H1 (cell line): ENCODE results near the gene ETFBKMT. TPM values are rescaled to one million over a fixed set of nuclear protein-coding genes. Genes with fewer than 3 reads are reported as not detected.

ENCODE experiments used
- BCL11A ChIP-seq, 2 experiments: IDR thresholded peaks; one replicate each; pipeline ENCODE4 v1.6.1; 2011; ENCODE audit warnings: low read depth in 2 of 2, low read length in 2 of 2, mild to moderate bottlenecking in 2 of 2
- BRCA1 ChIP-seq: IDR thresholded peaks from 2 replicates; pipeline ENCODE4 v1.6.1; 2012; ENCODE audit warnings: low read depth, low read length, improper control_type of control experiment
- CEBPB ChIP-seq: IDR thresholded peaks from 2 replicates; pipeline ENCODE4 v1.6.1; 2012; ENCODE audit warnings: low read depth, low read length
- CREB1 ChIP-seq: IDR thresholded peaks from 2 replicates; pipeline ENCODE4 v1.6.1; 2012; ENCODE audit warnings: inconsistent platforms
- GABPA ChIP-seq: IDR thresholded peaks from 2 replicates; pipeline ENCODE4 v1.6.1; 2011; ENCODE audit warnings: mild to moderate bottlenecking, low read length, moderate library complexity, borderline replicate concordance; ENCODE audit not compliant: insufficient read depth
- HDAC2 ChIP-seq, 2 experiments: fragments of 300-600 bp in 1 of 2; sonication (generic) in 1 of 2; IDR thresholded peaks; 2 replicates each; pipeline ENCODE4 v1.6.1; 2011 to 2012; ENCODE audit warnings: low read depth in 2 of 2, low read length in 2 of 2, mild to moderate bottlenecking in 2 of 2, moderate library complexity in 2 of 2, borderline replicate concordance in 1 of 2, inconsistent platforms in 1 of 2
- JUND ChIP-seq: IDR thresholded peaks from 2 replicates; pipeline ENCODE4 v1.6.1; 2011; ENCODE audit warnings: mild to moderate bottlenecking, improper control_type of control experiment, low read length
- KDM4A ChIP-seq: IDR thresholded peaks from one replicate; pipeline ENCODE4 v1.7.1; 2012; ENCODE audit warnings: low read depth, mild to moderate bottlenecking, moderate library complexity, low read length, inconsistent platforms; ENCODE audit not compliant: severe bottlenecking
- KDM5A ChIP-seq: fragments of 200-600 bp; IDR thresholded peaks from 2 replicates; pipeline ENCODE4 v1.7.1; 2012; ENCODE audit warnings: mild to moderate bottlenecking, low read length, inconsistent platforms, mixed read lengths
- NANOG ChIP-seq: IDR thresholded peaks from 2 replicates; pipeline ENCODE4 v1.6.1; 2011; ENCODE audit warnings: low read length, low read depth, mild to moderate bottlenecking, inconsistent platforms; ENCODE audit not compliant: insufficient read depth, poor library complexity, severe bottlenecking
- PHF8 ChIP-seq: fragments of 200-600 bp; sonication (generic); conservative IDR thresholded peaks from 2 replicates; pipeline ENCODE4 v1.7.1; 2012; ENCODE audit warnings: low read depth, mild to moderate bottlenecking, inconsistent platforms, low read length, moderate library complexity
- RBBP5 ChIP-seq: IDR thresholded peaks from 2 replicates; pipeline ENCODE4 v1.7.1; 2012; ENCODE audit warnings: low read depth, mild to moderate bottlenecking, inconsistent platforms, low read length, moderate library complexity, borderline replicate concordance
- RNF2 ChIP-seq: fragments of 200-900, 300-1000 bp; sonication (generic); IDR thresholded peaks from 2 replicates; pipeline ENCODE4 v1.7.1; 2016; ENCODE audit warnings: borderline replicate concordance, low read depth, mild to moderate bottlenecking, antibody characterized with exemption, low read length; ENCODE audit not compliant: poor library complexity, severe bottlenecking; ENCODE audit errors: missing control alignments
- SAP30 ChIP-seq: fragments of 300-600 bp; sonication (generic); IDR thresholded peaks from 2 replicates; pipeline ENCODE4 v1.7.1; 2012; ENCODE audit warnings: low read length, moderate library complexity, mild to moderate bottlenecking, inconsistent platforms; ENCODE audit not compliant: insufficient read depth, insufficient replicate concordance
- SIRT6 ChIP-seq: IDR thresholded peaks from one replicate; pipeline ENCODE4 v1.7.1; 2012; ENCODE audit warnings: low read length, inconsistent platforms
- SP1 ChIP-seq: IDR thresholded peaks from 2 replicates; pipeline ENCODE4 v1.6.1; 2011; ENCODE audit warnings: low read depth, low read length
- TAF1 ChIP-seq: IDR thresholded peaks from 2 replicates; pipeline ENCODE4 v1.6.1; 2011; ENCODE audit warnings: mild to moderate bottlenecking, low read depth, low read length
- polyA plus RNA-seq, 7 experiments: library from polyadenylated mRNA; depleted of rRNA in 3 of 7; stranded (reverse) in 5 of 7; unstranded in 2 of 7; fragments of >200 nt in 5 of 7; fragments of 200-250 nt in 2 of 7; gene quantifications; 1 replicate in 5 of 7; 2 replicates in 1 of 7; 4 replicates in 1 of 7; pipeline versions ENCODE4 v1.2.1 to v1.2.3, GENCODE V29; 2011 to 2013; ENCODE audit warnings: missing spikeins in 2 of 7, mixed read lengths in 2 of 7
- total RNA-seq: library from RNA; stranded (reverse); fragmentation: NEBNext Ultra II Directional; extraction: Animal tissue kit (Norgen Biotek cat#: 25700); gene quantifications from 2 replicates; pipeline ENCODE4 v1.2.1, GENCODE V29; 2021
- TF ChIP-seq, protein P1 (sequence below): IDR thresholded peaks from 2 replicates; pipeline ENCODE4 v1.6.1; 2012; ENCODE audit warnings: inconsistent platforms
- TF ChIP-seq, protein P2 (sequence below): IDR thresholded peaks from 2 replicates; pipeline ENCODE4 v1.6.1; 2012; ENCODE audit warnings: low read length, inconsistent platforms
- TF ChIP-seq, protein P3 (sequence below): IDR thresholded peaks from 2 replicates; pipeline ENCODE4 v1.6.1; 2011; ENCODE audit warnings: low read depth, mild to moderate bottlenecking, low read length; ENCODE audit not compliant: insufficient read depth

ETFBKMT gene
- total and polyA plus RNA-seq, 2 of the 8 experiments (the other 6 are each of a cell fraction or from before 2014, with no cell fraction given) = 0.59 to 1.7 TPM

DNA sequence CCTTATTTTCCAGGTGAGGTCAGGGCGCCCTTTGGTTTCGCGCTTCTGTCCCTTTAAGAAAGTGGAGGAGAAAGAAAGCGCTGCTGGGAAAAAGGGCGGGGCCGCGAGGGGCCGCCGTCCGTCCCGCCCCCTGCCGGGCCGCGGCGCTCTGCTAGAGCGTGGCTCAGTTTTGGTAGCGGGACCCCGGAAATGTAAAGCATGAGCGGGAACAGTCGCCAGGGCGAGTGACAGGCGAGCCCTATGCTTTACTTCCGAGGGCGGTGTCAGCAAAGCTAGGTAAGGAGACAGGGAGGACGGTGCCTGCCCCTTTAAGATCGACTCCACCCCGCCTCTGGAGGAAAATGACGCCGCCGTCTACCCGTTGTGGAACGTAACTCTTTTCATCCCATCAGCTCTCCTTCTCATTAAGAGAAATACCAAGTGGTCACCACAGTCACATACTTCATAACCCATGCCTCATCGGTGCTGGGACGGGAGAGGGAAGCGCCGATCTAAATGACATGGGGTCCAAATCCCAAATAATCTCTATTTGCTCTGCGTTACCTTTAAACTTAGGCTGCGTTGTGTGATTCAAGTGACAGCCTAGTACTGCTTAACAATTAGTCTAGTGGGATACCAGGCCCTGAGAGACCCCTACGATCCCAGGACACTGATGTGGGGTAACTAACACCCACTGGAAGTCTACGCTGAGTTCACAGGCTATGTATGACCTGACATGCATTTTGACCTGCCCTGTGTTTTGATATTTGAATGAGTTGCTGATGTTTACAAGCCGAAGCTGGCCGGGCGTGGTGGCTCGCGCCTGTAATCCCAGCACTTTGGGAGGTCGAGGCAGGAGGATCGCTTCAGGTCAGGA lies at the start of gene ETFBKMT (continued):
- TF ChIP-seq TAF1 = peak; percentile 67
- TF ChIP-seq KDM4A = peak; percentile 44
- no peak for TF ChIP-seq BRCA1
- no peak for TF ChIP-seq NANOG
- no peak for TF ChIP-seq GABPA
- TF ChIP-seq, protein P1, sequence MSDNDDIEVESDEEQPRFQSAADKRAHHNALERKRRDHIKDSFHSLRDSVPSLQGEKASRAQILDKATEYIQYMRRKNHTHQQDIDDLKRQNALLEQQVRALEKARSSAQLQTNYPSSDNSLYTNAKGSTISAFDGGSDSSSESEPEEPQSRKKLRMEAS = peak; percentile 63
- TF ChIP-seq JUND = no peak
- no peak for TF ChIP-seq SIRT6
- TF ChIP-seq CREB1 = peak; percentile 86
- TF ChIP-seq SAP30 = peak; percentile 79
- TF ChIP-seq KDM5A = no peak
- TF ChIP-seq RBBP5 = peak; percentile 56; the same call in 1 of the 2 replicates
- peak; percentile 56 for TF ChIP-seq PHF8
- TF ChIP-seq HDAC2 (IDR thresholded peaks at IDR 0.05; ENCODE audit: borderline replicate concordance in 1 of 2, low read depth in 2 of 2, low read length in 2 of 2) = peak in 1 of 2 experiments; percentile 85; a peak in 1 of 4 replicates
- TF ChIP-seq RNF2 = no peak
- TF ChIP-seq BCL11A (IDR thresholded peaks at IDR 0.05; ENCODE audit: low read depth in 2 of 2, low read length in 2 of 2) = no peak
- TF ChIP-seq, protein P2, sequence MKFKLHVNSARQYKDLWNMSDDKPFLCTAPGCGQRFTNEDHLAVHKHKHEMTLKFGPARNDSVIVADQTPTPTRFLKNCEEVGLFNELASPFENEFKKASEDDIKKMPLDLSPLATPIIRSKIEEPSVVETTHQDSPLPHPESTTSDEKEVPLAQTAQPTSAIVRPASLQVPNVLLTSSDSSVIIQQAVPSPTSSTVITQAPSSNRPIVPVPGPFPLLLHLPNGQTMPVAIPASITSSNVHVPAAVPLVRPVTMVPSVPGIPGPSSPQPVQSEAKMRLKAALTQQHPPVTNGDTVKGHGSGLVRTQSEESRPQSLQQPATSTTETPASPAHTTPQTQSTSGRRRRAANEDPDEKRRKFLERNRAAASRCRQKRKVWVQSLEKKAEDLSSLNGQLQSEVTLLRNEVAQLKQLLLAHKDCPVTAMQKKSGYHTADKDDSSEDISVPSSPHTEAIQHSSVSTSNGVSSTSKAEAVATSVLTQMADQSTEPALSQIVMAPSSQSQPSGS = 0 out of 2 replicates have a peak, but pooled peaks have one; percentile 18
- peak; percentile 59; the same call in 1 of the 2 replicates for TF ChIP-seq SP1
- TF ChIP-seq CEBPB = no peak
- TF ChIP-seq, protein P3, sequence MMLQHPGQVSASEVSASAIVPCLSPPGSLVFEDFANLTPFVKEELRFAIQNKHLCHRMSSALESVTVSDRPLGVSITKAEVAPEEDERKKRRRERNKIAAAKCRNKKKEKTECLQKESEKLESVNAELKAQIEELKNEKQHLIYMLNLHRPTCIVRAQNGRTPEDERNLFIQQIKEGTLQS = no peak
